Dendritic cell treated with granulocyte-macrophage colony-stimulating factor and Interleukin-4, amounts not matched to agents 40 ng/mL and 50 ng/mL, for 4 days (primary cell): Measurements from ENCODE around the gene FUT3.

ENCODE experiments used
- H3K27ac Mint-ChIP-seq: one replicate; pipeline ENCODE4 v1.8.0; 2022; ENCODE audit warnings: mild to moderate bottlenecking, mixed read lengths
- H3K27me3 Mint-ChIP-seq: one replicate; pipeline ENCODE4 v1.8.0; 2022; ENCODE audit warnings: mild to moderate bottlenecking, mixed read lengths
- H3K36me3 Mint-ChIP-seq: one replicate; pipeline ENCODE4 v1.8.0; 2022; ENCODE audit warnings: low read depth, mixed read lengths
- H3K4me1 Mint-ChIP-seq: one replicate; pipeline ENCODE4 v1.8.0; 2022; ENCODE audit warnings: low read depth, mixed read lengths
- H3K4me3 Mint-ChIP-seq: one replicate; pipeline ENCODE4 v1.8.0; 2022; ENCODE audit warnings: mild to moderate bottlenecking, moderate library complexity, mixed read lengths
- H3K9me3 Mint-ChIP-seq: one replicate; pipeline ENCODE4 v1.8.0; 2022; ENCODE audit warnings: mixed read lengths
- intact Hi-C: fragments of 100-400 bp; cut with micrococcal nuclease; formaldehyde crosslinking; loops from one replicate; pipeline ENCODE4 v1.15.0; 2022

The FUT3 gene

DNA sequence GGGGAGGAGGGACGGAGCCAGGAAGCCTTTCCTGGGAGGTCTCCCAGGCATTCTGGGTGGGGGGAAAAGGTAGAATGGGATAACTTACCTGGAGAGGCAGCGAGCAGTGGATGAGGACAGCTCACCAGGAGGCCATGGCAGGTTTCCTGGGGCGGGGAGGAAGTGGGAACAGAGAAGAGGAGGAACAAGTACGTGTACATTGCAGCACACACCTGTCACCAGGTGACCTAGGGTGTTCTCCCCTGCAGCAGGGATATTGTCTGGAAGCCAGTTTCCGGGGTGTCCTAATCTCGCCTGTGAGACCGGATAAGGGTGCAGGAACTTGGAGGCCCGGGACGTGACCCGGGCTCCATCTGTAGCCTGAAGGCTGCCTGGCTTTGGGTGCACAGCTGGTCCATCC lies at the start of gene FUT3:
Gene FUT3 (minus strand): TSS at position 148 of the 400 bp plus-strand sequence.
- Mint-ChIP-seq H3K9me3 (no peaks in the 10 kb centered on the region), H3K36me3 (no peaks in the 10 kb centered on the region), H3K4me1 (no peaks in the 10 kb centered on the region), H3K4me3 (no peak within 1 kb of the TSS), H3K27ac (no peak within 1 kb of the TSS), H3K27me3 (peaks cover 14% of the 10 kb centered on the region)
- intact Hi-C loops: no loop called here

DNA sequence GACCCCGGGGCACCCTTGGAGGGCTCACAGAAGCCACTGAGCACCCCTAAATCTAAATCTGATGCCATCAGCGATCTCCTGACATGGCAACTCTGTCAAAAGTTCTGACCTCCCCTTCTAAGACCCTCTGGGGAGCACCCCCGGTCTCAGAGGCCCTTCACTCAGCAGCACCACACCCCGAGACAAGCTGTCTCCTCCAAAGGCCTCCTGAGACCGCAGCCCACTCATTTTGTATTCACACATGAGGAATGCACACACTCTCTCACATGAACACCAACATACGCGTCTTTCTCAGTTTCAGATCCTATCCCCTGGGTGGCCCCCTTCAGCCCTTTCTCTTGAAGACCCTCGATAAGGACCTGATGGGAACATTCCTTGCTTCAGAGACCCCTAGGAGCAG lies 49.7 kb upstream of the FUT3 start:
- H3K4me1 Mint-ChIP-seq: peaks cover 32% of the 10 kb centered on the region
- H3K9me3 Mint-ChIP-seq: no peaks in the 10 kb centered on the region
- H3K27me3 Mint-ChIP-seq: no peaks in the 10 kb centered on the region
- H3K36me3 Mint-ChIP-seq: peaks cover 55% of the 10 kb centered on the region
- no peak overlapping the region for H3K4me3 Mint-ChIP-seq
- intact Hi-C loops: loop anchor here (5.0 kb wide), 1 partner anchor 211 kb away; the partner anchor contains the start of gene RFX2
- H3K27ac Mint-ChIP-seq: no peak overlapping the region

DNA sequence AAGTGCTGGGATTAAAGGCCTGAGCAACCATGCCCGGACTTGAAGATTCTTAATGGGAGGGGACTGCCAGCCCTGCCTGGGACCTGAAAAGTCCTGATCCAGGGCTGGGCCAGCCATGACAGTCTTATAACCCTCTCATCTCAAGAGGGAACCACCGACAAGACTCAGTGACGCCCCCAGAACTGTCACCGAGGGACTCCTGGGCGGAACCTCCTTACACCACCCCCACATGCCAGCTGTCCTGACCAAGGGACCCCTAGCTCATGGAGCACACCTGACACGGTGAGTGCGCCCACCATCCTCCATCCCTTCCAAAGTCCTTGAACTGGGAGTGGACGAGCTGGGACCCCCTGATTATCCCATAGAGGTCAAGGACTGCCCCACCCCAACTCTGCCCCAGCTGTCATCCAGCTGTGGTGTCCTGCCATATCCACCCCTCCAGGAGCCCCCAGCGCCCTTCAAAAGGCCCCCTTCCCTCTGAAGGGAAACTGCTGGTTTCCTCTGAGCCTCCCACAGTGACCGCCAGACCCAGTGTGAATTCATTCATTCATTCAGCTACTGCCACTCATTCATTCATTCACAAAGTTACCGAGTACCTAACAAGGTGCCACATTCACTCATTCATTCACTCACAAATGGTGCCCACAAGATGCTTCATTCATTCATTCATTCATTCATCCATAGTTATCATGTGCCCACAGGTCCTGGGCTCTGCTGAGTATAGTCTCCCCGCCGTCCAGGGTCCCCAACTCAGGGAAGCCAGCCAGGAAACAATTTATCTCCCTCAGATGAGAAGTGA lies 48.7 kb upstream of the FUT3 start:
- intact Hi-C loops: loop anchor here (5.0 kb wide), 1 partner anchor 212 kb away; the partner anchor contains the start of gene RFX2
- H3K9me3 Mint-ChIP-seq: no peaks in the 10 kb centered on the region
- H3K27ac Mint-ChIP-seq: no peak overlapping the region
- peaks cover 66% of the 10 kb centered on the region for H3K36me3 Mint-ChIP-seq
- peaks cover 32% of the 10 kb centered on the region for H3K4me1 Mint-ChIP-seq
- no peaks in the 10 kb centered on the region for H3K27me3 Mint-ChIP-seq
- H3K4me3 Mint-ChIP-seq: no peak overlapping the region

DNA sequence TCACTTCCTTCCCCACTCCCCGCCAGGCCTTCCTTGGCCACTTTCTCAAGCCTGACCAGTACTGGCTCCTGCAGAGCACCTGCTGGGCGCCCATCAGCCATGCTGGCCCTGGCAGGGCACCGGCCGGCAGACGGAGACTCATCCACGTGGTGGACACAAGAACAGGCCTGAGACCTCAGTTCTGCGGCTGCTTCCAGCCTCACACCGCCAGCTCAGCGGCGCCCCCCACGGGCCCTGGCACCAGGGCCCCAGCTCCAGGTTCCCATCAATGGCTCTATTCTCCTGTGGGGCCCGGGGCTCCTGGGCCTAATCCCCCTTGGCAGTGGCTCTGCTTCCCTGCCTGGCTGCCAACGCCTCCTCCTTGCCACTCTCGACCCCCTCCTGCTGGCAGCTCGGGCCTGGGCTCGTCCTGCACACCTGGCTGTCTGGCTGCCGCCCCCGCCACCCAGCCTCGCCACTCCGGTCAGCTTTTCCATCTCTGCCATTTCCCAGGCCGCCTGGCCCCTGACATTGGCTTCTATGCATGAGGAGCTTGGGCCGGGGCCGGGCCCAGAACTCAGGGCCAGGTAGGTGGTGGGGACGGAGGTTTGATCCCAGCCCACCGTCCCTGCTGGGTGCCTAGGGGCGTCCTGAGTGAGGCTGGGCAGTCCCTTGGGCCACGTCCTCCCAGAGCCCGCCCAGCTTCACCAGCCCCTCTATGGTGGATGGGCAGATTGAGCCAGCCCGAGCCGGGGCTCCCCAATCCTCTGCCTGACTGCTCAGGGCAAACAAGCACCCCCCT lies 46.1 kb upstream of the FUT3 start:
- peaks cover 8% of the 10 kb centered on the region for H3K27me3 Mint-ChIP-seq
- peaks cover 20% of the 10 kb centered on the region for H3K4me1 Mint-ChIP-seq
- intact Hi-C loops: no loop called here
- H3K9me3 Mint-ChIP-seq: no peaks in the 10 kb centered on the region
- no peak overlapping the region for H3K4me3 Mint-ChIP-seq
- H3K36me3 Mint-ChIP-seq: peaks cover 63% of the 10 kb centered on the region
- no peak overlapping the region for H3K27ac Mint-ChIP-seq

DNA sequence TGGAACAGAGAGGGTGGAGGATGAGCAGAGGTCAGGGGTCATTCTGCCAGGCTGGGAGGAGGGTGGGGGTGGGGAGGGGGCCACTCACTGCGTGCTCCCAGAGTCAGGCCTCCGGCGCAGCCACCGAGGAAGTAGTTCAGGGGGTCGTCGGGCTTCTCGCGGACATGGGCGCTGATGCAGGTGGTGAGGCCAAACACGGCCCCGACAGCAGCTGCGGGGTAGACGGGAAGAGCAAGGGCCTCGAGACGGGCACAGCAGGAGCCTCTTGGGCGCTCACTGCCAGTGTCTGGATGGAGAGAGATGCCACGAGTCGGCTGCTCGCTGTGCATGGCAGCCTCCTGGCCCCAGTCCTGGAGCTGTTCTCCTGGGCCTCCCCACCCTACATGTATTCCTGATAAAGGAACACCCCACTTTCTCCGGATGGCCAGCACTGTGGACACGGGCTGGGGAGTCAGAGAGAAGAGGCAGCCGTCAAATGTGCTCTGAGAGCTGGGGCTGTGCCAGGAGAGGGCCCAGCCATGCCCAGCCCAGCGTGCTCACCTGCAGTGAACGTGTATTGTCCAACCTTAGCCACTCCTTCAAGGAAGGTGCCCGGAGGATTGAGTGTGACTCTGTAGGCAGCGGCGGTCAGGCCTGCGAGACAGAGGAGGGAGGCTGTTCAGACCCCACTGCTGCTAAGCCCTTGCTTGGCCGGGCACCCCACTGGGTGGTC lies 45.3 kb upstream of the FUT3 start:
- Mint-ChIP-seq H3K27ac (no peak overlapping the region), H3K9me3 (no peaks in the 10 kb centered on the region), H3K4me3 (no peak overlapping the region), H3K27me3 (peaks cover 16% of the 10 kb centered on the region), H3K36me3 (peaks cover 63% of the 10 kb centered on the region), H3K4me1 (peaks cover 18% of the 10 kb centered on the region)
- intact Hi-C loops: no loop called here

DNA sequence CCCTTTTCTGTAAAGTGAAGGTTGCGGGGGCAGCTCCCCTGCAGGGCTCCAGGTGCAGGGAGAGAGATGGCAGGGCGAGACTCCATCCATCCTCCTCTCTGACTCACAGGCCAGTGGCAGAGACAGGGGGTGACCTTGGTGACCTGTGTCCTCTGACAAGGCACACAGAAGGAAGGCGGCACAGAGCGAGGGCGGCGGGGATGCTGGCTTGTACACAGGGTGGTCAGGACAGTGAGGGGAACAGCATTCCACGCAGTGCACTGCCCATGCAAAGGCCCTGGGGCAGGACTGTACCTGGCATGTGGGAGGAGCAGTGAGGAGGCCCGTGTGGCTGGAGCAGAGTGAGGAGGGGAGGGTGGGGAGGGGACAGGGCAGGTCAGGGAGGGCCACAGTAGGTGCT lies 44.6 kb upstream of the FUT3 start:
- peaks cover 21% of the 10 kb centered on the region for H3K27me3 Mint-ChIP-seq
- H3K9me3 Mint-ChIP-seq: no peaks in the 10 kb centered on the region
- intact Hi-C loops: no loop called here
- H3K36me3 Mint-ChIP-seq: peaks cover 56% of the 10 kb centered on the region
- no peak overlapping the region for H3K27ac Mint-ChIP-seq
- peaks cover 14% of the 10 kb centered on the region for H3K4me1 Mint-ChIP-seq
- H3K4me3 Mint-ChIP-seq: no peak overlapping the region

DNA sequence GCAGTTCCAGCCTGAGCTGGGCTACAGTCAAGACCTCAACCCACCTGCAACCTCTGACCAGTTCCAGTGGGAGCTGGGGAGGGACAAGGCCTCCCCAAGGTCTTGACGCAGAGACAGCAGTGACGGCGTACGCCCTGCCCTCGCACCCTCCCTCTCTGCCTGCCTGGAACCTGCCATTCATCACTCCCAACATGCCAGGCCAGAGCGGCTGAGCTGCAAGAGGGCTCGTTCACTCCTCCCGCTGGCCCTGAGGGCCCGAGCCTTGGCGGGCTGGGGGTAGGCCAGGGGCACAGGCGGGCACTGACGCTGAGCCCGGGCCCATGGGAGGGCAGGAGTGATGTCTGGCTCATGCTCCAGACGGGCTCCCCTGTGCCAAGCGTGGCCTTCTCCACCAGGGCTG lies 44.2 kb upstream of the FUT3 start:
- Mint-ChIP-seq H3K27ac (no peak overlapping the region), H3K4me3 (no peak overlapping the region), H3K27me3 (peaks cover 25% of the 10 kb centered on the region), H3K4me1 (peaks cover 14% of the 10 kb centered on the region), H3K36me3 (peaks cover 53% of the 10 kb centered on the region), H3K9me3 (no peaks in the 10 kb centered on the region)
- intact Hi-C loops: no loop called here

DNA sequence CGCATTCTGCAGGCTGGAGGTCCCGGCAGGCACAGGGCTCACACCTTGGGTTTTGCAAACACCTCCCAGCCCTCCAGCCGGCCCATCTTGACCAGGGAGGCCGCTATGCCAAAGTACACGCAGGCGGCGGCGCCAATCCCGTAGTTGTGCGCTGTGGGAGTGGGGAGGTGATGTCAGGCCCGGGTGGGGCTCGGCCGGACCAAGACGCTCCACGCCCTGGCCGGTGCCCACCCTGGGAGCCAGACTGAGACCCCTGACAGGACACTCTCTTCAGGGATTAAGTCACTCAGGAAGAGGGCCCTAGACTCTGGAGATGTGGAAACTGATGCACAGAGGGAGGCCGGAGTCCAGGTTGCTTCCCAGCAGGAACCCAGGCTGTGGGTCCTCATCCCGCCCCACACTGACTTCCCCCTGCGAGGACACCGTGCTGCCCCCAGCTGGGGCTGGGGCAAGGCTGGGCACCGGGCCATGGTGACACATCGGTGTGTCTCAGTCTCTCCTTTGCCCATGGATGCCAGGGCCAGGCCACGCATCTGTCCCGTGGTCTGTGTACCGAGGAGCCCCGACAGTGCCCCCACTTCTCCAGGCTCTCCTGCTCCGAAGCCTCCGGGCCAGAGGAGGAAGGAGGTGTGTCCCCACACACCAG lies 43.6 kb upstream of the FUT3 start:
- Mint-ChIP-seq H3K9me3 (no peaks in the 10 kb centered on the region), H3K27me3 (peaks cover 28% of the 10 kb centered on the region), H3K27ac (no peak overlapping the region), H3K4me1 (peaks cover 14% of the 10 kb centered on the region), H3K4me3 (no peak overlapping the region), H3K36me3 (peaks cover 47% of the 10 kb centered on the region)
- intact Hi-C loops: no loop called here

DNA sequence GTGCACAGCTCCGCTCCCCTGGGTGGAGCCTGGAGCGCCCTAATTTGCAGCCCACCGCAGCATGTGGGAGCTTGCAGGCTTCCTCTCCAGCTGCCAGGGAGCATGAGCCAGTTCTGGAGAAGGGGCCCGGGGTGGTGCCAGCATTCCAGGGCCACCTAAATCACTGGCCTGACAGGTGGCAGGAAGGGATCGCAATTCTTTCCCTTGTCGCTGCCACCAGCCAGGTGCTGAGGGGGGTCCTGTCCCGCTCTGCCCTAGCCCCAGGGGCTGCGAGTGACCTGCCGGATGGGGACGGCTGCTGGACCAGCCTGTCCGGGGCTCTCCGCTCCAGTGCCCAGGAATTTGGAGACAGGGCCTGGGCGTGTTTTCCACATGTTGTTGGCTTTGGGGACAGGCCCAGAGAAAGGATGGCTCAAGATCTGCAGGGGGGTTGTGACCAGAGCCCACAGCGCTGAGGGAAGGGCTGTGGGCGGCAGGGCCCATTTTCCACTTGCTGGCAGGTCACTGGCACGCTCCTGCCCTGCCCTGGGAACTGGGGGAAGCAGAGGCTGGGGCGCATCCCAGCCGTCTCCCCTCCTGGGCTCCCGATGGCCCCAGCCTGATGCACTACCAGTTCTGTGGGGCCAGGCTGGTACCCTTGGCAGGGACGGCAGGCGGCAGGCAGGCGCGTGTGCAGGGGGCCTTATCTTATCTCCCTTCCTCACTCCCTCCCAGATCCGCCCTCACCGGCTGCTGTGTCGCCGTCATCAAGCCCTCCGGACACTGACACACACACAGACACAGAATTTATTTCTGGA lies 42.9 kb upstream of the FUT3 start:
- Mint-ChIP-seq H3K4me1 (peaks cover 14% of the 10 kb centered on the region), H3K27me3 (peaks cover 33% of the 10 kb centered on the region), H3K36me3 (peaks cover 44% of the 10 kb centered on the region), H3K4me3 (no peak overlapping the region), H3K9me3 (no peaks in the 10 kb centered on the region), H3K27ac (no peak overlapping the region)
- intact Hi-C loops: loop anchor here (2.0 kb wide), 1 partner anchor 89 kb away; the partner anchor contains the start of gene NRTN

DNA sequence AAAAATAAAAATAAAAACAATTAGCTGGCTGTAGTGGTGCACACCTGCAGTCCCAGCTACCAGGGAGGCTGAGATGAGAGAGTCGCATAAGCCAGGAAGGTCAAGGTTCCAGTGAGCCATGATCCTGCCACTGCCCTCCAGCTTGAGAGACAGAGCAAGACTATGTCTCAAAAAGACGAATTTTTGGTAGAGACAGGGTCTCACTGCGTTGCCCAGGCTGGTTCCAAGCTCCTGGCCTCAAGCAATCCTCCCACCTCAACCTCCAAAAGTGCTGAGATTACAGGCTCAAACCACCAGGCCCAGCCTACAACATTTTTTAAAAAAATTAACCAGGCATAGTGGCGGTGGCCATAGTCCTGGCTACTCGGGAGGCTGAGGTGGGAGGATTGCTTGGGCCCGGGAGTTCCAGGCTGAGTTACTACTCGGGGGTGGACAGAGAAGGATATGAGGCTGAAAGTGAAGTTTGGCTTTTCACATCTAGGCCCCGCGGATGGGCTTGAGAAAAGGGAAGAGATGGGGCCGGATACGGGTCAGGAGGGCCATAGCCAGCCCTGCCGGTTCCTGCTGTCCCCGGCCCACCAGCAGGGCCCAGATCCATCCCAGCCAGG lies 42.2 kb upstream of the FUT3 start:
- Mint-ChIP-seq H3K27ac (no peak overlapping the region), H3K36me3 (peaks cover 44% of the 10 kb centered on the region), H3K4me1 (peaks cover 14% of the 10 kb centered on the region), H3K4me3 (no peak overlapping the region), H3K9me3 (no peaks in the 10 kb centered on the region), H3K27me3 (peaks cover 38% of the 10 kb centered on the region)
- intact Hi-C loops: loop anchor here (2.0 kb wide), 1 partner anchor 89 kb away; the partner anchor contains the start of gene NRTN

DNA sequence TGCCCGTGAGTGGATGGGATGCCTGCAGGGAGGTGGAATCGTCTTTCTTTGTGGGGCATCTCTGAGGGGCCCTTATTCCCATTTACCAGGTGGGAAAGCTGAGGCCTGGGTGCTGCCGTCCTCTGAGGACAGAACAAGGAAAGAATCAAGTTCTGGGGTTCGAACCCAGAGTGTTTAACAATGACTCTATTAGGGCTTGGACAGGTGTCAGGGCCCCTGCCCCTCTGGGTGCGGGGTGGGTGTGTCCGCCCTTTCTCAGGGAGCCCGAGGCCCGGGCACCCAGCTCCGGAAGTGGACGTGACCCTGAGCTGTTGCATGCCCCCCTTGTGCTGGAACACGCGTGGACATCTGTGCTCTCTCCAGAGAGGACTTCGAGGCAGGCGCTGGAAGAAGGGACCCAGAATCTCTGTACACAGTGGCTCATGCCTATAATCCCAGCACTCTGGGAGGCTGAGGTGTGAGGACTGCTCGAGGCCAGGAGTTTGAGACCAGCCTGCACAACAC lies 41.6 kb upstream of the FUT3 start:
- no peak overlapping the region for H3K4me3 Mint-ChIP-seq
- H3K9me3 Mint-ChIP-seq: no peaks in the 10 kb centered on the region
- H3K36me3 Mint-ChIP-seq: peaks cover 38% of the 10 kb centered on the region
- intact Hi-C loops: loop anchor here (2.0 kb wide), 1 partner anchor 88 kb away; the partner anchor contains the start of gene NRTN
- H3K27me3 Mint-ChIP-seq: peaks cover 40% of the 10 kb centered on the region
- H3K27ac Mint-ChIP-seq: no peak overlapping the region
- H3K4me1 Mint-ChIP-seq: peaks cover 9% of the 10 kb centered on the region

DNA sequence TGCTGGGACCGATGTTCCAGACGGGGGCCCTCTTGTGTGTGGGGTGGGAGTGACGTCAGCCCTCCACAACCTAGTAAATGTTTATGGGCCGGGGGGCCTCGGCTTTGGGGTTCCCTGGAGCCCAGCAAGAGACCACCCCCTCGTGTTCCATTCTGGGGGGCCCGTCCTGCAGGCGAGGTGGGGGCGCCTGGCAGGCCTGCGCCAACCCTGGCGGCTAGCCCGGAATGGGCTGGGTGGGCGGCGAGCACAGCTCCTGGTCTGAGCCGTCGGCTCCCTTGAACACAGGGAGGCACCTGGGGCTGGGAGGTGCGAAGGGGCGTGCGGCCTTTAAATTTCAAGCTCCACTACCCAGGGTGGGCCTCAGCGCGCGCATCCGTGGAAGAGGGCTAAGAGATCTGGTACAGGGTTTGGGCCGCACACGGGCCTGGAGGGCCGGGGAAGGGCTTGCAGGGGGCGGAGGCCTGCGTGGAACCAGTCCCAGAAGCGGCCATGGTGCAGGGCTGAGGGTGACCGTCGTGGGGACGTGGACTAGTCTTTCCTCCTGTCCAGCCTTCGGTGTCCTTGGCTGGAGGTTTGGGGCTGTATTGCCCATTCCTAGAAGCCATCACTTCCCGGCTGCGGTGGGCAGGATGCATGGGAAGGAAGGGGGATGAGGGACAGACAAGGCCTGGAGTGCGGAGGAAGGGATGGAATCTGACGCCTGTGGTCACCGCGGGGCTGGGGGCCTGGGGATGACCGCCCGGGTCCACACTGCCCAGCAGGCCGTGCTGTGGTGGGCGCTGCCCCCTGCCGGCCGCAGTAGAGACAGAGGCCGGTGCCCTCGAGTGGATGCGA lies 40.9 kb upstream of the FUT3 start:
- H3K27me3 Mint-ChIP-seq: peaks cover 40% of the 10 kb centered on the region
- peaks cover 5% of the 10 kb centered on the region for H3K4me1 Mint-ChIP-seq
- intact Hi-C loops: loop anchor here (2.0 kb wide), 1 partner anchor 87 kb away; the partner anchor contains the start of gene NRTN
- H3K36me3 Mint-ChIP-seq: peaks cover 31% of the 10 kb centered on the region
- H3K9me3 Mint-ChIP-seq: no peaks in the 10 kb centered on the region
- no peak overlapping the region for H3K27ac Mint-ChIP-seq
- no peak overlapping the region for H3K4me3 Mint-ChIP-seq
